HG03066 (cell line): ENCODE measurements around the gene LRRC19.

Experiments used
- ATAC-seq: cut with Tn5 transposase; IDR thresholded peaks from one replicate; pipeline ENCODE4 v1.9.1; 2021; ENCODE audit warnings: low read depth; ENCODE audit not compliant: unreplicated experiment

LRRC19 gene, protein sequence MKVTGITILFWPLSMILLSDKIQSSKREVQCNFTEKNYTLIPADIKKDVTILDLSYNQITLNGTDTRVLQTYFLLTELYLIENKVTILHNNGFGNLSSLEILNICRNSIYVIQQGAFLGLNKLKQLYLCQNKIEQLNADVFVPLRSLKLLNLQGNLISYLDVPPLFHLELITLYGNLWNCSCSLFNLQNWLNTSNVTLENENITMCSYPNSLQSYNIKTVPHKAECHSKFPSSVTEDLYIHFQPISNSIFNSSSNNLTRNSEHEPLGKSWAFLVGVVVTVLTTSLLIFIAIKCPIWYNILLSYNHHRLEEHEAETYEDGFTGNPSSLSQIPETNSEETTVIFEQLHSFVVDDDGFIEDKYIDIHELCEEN

DNA sequence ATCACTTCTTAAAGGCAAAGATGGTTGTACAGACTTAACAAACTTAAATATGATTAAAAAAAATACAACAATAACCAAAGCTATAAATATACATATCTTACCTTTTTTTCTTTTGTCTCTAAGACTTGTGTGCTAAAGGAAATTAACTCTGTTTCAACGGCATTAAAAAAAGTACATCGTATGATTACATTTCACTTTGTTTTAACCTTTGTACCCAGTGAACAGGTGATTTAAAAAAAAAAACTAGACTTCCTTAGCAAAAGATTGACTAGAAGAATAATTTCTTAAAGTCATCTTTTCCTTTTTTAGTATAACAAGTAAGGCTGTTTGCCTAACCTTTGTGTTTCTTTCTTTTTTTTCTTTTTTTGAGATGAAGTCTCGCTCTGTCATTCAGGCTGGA, at the start of gene LRRC19:
TSS of gene LRRC19 (minus strand) at position 182 of the 400 bp plus-strand sequence. CDS start 5,978 bp downstream, outside the sequence.
- no peak for ATAC-seq

DNA sequence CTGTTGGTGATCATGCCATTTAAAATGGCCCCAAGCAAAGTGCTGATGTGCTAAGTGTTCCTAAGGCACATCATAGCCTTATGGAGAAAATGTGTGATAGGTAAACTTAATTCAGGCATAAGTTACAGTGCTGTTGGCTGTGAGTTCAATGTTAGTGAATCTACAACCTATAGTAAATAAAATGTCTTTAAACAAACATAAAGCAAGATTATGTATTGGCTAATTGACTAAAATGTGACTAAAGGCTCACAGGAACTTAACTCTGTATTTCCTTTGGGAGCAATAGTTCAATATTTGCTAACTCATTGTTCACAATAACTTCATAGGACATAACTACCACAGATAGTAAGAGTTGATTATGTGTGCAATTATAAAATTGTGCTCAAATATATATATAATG, 49.4 kb upstream of the LRRC19 start:
- ATAC-seq, result no peak

DNA sequence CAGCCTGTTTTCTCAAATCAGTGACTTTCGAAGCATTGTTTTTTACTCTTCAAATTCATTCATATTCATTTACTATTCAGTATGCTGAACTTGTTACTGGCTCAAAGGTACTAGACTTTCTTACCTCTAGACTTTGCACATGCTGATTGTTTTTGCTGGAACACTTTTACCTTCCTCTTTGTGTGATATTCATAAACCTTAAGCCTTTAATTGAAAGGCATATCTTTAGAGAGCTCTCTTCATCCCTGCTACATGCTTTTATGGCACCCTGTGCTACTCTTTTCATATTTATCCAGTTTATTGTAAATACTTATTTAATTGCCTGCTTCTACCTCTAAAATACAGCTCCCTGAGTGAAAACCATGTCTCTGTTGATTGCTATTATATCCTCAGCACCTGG, 48.7 kb upstream of the LRRC19 start:
- ATAC-seq, result no peak

DNA sequence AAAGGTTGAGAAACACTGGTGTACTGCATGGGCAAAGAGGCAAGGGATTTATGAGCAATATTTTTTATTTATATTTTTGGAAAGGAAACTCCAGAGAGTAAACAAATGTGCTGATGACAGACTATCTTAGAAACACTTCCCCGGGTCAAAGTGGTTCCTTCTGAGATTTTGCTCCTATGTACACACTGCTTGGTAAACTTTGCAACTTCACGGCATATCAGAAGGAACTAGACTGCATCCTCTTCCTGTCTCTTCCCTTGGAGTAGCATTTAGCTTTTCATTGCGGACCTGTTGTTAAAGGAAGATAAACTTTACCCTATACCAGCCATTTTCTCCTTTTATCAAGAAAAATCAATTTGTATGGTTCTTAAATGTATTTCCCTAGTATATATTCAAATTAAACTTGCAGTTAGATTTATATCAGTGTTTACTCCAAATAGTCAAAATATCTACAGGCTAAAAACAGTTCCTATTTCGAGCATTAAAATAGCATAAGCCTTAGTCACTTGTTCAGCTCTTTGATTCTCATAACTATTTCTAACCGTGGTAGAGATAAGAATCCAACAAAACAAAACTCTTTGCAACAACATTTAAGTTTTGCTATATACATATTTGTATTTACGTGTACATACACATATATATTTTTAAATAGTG, 48.0 kb upstream of the LRRC19 start:
- no peak for ATAC-seq

DNA sequence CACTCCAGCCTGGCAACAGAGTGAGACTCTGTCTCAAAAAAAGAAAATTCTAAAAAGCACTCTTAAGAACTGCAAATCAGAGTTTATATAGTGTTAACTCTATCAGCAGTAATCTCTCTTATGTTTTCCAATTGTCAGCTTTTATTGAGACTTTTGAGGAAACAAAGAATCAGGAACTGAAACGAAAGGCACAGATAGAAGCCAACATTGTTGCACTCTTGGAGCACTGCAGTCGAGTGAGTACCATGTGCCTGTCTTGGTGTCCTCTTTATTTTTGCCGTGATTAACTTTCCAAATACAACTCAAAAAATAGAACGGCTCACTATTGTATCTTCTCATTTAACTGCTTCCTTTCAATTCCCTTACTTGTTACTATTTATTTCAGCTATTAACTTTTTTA, 41.7 kb upstream of the LRRC19 start:
- ATAC-seq, result no peak

DNA sequence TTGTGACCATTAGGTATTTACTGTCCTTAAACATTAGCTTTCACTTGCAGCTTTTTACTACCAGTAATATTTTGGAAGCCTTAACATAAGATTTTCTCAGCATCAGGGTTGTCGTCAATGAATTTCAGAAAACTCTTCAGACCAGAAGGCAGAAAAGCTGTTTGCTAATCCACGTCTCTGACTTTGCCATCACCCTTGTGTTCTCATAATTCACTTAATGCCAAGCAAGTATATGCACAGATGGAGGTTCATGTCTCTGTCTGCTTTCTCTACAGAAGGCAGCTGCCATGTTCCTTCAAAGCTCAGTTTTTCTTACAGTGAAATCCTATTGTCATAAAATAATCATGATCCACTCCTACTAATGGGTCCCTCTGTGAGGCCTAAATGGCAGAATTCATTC, 37.7 kb upstream of the LRRC19 start:
- no peak for ATAC-seq

DNA sequence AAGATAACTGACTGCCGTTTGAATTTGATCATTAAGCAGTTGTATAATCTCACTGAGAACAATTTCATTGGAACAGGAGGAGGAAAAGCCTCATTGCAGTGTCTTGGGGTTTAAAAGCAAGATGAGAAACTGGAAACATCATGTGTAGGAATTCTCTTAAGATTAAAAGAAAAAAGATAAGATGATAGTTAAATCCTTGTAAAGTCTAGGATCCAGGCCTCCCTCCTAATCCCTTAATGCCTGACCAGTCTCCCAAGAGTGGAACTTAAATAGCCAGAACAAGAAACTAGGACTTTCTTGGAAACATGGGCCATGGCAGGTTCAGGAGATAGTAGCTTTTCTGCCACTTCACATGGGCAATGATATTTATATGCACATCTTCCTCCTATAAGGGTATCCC, 37.0 kb upstream of the LRRC19 start:
- ATAC-seq, result no peak

DNA sequence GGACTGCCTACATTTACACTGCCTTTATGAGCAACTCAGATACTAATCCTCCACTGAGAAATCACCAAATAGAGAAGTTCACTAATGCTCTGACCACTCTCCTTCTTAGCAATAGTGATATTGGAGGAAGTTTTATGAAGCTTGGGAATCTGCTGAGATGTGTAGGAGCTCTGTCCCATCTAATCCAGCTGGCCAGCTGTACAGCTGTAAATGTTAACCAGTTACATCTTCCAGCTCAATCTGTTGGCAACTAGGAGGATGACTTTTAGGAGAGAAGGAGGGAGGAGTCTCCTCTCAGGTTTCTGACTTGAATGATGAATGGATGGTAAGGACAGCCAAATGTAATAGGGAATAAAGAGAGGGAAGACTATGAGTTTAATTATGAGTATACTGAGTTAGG, 36.3 kb upstream of the LRRC19 start:
- ATAC-seq, result no peak

DNA sequence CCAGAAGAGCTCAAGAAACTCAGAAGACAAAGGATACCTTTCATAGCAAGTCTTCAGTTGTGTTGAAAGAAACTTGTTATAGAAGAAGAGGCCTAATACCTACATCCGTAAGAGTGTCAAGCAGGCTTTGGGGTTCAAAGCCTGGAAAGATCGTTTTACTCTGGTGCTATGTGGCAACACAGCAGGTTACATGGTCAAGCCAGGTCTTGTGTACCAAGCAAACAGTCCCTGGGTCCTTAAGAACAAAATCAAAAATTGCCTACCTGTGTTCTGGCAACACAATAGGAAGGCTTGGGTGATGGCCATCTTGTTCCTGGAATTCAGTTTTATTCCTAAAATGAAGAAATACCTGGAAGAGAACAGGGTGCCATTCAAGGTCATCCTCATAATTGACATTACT, 32.0 kb upstream of the LRRC19 start:
- no peak for ATAC-seq

DNA sequence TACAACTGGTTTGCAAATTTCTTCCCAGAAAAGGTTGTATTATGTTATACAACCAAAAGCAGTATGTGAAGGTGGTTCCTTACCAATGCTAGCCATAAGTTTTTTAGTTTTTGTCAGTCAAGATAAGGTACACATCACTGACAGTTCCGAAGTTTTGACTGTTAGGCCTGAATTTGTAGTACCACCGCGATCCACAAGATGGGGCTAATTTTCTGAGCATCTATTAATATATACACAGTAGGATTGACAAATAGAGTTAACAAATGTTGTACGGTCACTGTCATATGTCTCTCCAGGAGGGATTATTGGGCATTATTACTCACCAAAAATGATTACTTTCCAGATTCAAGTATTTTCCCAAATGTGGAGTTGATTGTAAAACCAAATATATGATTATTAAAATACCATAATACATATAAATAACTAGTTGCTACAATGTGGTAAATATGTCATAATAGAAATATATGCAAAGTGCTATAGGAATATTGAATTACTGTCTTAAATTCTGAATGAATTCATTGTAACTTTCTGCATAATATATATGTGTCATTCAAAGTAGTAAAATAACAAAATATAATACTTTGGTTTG, 28.4 kb upstream of the LRRC19 start:
- peak; percentile 83 for ATAC-seq

DNA sequence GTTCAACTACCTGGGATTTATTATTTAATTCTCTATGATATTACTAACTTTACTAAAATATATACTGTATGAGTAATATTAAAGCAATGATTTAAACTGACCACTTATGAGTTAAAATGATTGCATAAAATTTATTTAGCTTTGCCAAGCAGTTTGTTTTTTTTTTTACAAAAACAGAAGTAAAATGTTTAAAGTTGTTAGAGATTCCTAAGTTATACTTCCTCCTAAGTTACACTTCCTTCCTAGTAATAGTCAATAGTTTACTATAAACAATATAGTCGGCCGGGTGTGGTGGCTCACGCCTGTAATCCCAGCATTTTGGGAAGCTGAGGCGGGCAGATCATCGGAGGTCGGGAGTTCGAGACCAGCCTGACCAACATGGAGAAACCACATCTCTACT, 23.7 kb upstream of the LRRC19 start:
- no peak for ATAC-seq

DNA sequence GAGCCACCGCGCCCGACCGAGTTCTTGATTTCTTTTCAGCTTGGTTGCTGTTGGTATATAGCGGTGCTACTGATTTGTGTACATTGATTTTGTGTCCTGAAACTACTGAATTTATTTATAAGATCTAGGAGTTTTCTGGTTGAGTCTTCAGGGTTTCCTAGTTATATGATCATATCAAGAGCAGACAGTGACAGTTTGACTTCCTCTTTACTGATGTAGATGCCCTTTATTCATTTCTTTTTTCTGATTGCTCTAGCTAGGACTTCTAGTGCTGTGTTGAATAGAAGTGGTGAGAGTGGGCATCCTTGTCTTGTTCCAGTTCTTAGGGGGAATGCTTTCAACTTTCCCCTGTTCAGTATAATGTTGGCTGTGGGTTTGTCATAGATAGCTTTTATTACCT, 17.4 kb upstream of the LRRC19 start:
- ATAC-seq, result no peak

DNA sequence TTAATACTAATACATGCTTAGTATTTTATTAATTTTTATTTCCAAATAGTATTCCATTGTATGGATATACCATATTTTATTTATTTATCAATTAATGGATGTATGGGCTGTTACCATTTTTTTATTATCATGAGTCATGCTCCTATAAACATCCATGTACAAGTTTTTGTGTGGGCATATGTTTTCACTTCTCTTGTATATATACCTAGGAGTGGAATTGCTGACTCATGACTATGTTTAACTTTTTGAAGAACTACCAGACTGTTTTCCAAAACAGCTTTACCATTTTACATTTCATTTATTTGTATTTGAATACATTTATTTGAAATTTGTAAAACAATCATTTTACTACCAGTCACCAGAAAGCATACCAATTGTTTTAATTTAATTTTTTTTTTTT, 14.1 kb upstream of the LRRC19 start:
- ATAC-seq, result no peak

DNA sequence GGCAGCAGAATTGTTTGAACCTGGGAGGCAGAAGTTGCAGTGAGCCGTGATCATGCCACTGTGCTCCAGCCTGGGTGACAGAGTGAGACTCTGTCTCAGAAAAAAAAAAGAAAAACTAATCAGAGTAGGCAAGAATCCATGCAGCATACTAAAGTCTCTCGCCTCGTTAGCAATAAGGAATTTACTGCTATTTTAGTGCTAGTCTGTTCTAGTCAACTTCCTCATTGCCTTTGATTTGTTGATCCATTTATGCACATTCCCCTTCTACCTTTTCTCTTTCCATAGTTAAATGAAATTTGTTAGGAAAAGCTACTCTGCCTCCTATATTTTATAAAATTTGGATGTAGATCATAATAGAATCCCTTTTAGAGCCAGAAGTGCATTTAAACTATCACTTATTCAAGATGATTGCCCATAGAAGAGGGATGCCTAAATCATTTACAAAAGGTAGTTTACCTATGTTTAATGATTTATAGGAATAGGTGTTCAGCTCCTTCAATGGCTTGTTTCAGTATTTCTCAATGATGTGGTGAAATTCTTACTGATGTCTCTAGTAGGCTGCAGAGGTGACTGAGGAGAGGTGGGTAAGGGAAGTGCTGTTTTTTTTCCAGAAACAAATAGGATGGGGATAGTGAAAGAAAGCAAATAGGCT, 1.9 kb downstream of the LRRC19 start:
- no peak for ATAC-seq

DNA sequence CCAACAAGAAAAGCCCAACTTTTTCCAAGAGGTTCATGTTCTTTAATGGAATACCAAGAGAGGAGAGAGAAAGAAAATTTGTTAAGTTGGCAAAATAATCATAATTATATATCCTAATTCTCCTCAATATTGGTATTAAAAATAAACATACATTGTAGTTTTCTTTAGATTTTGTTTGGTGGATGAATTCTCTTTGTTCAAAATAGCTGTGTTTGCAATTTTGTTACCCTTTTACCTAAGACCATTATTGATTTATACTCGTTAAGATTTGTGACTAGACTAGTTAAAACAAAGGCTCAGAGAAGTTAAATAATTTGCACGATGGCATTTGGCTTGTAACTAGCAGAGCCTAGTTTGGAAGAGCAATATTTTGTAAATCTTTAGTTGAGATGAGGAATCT, 9.7 kb downstream of the LRRC19 start:
- ATAC-seq, result no peak

DNA sequence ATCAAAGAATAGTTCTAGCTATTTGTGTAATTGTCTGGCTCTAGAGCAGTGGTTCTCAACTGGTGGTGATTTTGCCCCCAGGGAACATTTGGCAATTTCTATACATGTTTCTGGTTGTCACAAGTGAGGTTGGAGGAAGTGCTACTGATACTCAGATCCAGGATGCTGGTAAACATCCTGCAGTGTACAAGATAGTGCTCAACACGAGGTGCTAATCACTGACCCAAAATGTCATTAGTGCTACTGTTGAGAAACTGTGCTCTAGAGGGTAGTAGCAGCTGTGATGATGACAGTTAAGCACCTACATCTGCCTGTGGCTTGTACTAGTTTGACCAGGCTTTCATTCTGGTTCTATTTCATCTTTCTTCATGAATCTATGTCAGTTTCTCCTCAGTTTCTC, 22.1 kb downstream of the LRRC19 start:
- ATAC-seq, result no peak

DNA sequence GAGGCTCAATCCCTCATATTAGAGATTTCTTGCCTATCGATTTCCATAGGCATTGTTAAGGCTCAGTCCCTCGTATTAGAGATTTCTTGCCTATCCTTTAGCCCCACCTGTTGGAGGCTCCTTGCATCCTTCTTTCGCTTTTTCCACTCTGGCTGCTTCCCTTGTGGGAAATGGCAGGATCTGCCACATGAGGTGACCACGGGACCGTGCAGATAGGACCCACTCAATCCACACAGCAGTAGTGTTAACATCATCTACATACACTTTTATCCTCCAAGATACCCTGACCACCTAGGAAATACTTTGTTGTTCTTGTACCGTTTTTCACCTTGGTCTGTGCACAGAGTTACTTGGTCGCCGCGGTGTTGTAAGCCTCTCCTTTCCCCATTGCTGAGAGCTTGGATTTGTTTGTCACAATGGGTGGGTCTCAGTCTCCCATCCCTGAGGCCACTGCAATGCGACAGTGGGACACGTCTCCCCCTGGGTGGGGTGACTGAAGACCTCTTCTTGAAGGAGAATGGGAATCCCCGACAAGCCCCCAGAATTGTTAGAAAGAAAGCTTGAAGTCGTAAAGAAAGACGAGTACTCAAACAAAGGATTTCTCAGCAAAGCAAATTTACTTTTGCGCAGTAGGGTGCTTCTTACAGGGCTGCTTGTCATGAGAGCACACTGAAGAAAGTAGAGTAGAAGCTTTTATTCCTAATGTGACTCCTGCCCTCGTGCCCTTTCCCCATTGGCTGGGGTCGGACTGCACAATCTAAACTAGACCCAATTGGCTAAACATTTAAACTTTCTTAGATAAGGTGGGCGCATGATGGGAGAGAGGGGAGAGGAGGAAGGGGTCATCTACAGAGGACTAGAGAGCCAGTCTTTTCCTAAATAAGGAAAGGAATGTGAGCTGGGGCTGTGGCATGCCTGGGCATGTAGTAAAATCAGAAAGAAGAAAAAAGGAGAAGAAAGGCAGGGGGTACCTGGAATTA, 29.5 kb downstream of the LRRC19 start:
- no peak for ATAC-seq

DNA sequence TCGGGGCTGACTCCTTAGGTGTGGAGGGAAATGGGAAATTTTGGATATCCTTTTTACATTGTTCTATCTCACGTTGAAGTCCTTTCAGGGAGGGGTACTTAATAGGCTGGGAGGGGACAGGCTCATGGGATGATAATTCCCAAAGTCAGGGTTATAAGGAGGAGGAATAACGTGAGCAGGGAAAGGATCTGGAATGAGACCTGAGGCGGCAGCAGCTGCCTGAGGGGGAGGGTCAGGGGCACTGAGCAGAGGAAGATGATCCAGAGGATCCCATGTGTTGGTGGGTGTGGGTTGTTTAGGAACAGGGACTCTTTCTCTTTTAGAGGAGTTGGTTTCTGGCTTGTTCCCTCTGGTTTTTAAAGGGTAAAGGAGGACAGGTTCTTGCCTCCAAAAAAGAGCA, 30.5 kb downstream of the LRRC19 start:
- ATAC-seq, result no peak

DNA sequence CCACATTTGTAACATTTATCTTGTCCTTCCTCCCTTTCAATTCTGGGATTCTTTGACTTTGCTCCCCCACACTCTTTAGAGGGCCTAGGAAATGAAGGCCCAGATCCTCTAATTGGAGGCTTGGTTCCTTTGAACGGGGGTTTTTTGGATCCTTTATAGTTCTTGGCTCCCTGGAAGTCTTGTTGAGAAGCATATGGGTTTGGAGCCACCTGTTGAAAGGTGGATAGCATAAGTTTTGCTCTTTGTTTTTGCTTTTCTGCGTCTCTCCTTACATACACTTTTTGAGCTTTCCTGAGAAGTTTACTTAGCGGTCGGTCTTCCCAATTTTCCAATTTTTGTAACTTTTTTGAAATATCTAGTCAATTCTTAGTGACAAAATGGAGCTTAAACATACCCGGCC, 31.5 kb downstream of the LRRC19 start:
- no peak for ATAC-seq

DNA sequence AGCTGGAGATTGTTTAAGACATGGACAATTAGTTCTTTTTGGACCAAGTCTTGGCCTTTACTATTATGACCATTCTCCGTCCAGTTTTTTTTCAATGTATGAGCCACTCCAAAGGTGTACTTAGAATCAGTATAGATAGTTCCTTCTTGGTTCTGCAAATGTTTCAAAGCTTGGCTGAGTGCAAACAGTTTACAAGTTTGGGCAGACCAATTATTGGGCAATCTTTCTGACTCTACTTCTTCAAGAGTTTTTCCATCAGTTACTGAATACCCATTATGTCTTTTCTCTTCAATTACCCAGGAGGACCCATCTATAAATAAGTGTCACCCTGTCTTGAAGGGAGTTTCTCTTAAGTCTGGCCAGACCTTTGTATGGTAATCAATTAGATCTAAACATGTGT, 33.8 kb downstream of the LRRC19 start:
- no peak for ATAC-seq
